ENCODE data around the gene AMBP. TPM values are rescaled to one million over a fixed set of nuclear protein-coding genes. Genes with fewer than 3 reads are reported as not detected.

Gene AMBP
- total and polyA plus RNA-seq, 10 donors, result 0.09 to 1.6 (median 0.12) TPM; not detected in 7

GRCh38 chr9:114029311-114030170, 48.6 kb downstream of the AMBP start:
- WGBS, 5 donors, result 74 to 81% (median 76%) methylated on average over 12 of the region's 12 CpGs
- intact Hi-C loops (cut with DNase I; ENCODE audit: low total_unique reads), result no loop called here
- DNase-seq, result peak; percentile 45
- H3K27me3 ChIP-seq (replicated peaks in 1 of 7), result no peaks in the 10 kb centered on the region
- no peak overlapping the region for H3K27ac ChIP-seq
- TF ChIP-seq POLR2AphosphoS5 (IDR thresholded peaks at IDR 0.05), result no peak
- TF ChIP-seq POLR2A (IDR thresholded peaks at IDR 0.05), result no peak
- no peak for TF ChIP-seq CTCF (IDR thresholded peaks at IDR 0.05 in 8 of 11, conservative IDR thresholded peaks at IDR 0.05 in 3 of 11)
- peaks cover 0 to 7% (median 0%) of the 10 kb centered on the region in 8 donors for H3K9me3 ChIP-seq
- peaks cover 0 to 17% (median 0%) of the 10 kb centered on the region in 6 donors for H3K4me1 ChIP-seq
- H3K4me3 ChIP-seq, result no peak overlapping the region
- H3K36me3 ChIP-seq, result peaks cover 0 to 58% (median 15%) of the 10 kb centered on the region in 6 donors

- H3K27ac ChIP-seq, result no peak overlapping the region
- no peak overlapping the region for H3K4me3 ChIP-seq
- intact Hi-C loops (cut with DNase I; ENCODE audit: low total_unique reads), result no loop called here
- 91 to 97% (median 95%) methylated on average over 22 of the region's 22 CpGs for WGBS, 5 donors
- peaks cover 0 to 17% (median 0%) of the 10 kb centered on the region in 6 donors for H3K4me1 ChIP-seq
- H3K9me3 ChIP-seq, result peaks cover 0 to 16% (median 9%) of the 10 kb centered on the region in 8 donors
- no peaks in the 10 kb centered on the region for H3K27me3 ChIP-seq (replicated peaks in 1 of 7)
- DNase-seq, result peak; percentile 69
- H3K36me3 ChIP-seq, result peaks cover 0 to 55% (median 11%) of the 10 kb centered on the region in 6 donors
- TF ChIP-seq POLR2AphosphoS5 (IDR thresholded peaks at IDR 0.05) (no peak), CTCF (IDR thresholded peaks at IDR 0.05 in 8 of 11, conservative IDR thresholded peaks at IDR 0.05 in 3 of 11) (no peak), POLR2A (IDR thresholded peaks at IDR 0.05) (no peak)
Measured at GRCh38 chr9:114028646-114029045, 49.5 kb downstream of the AMBP start.

GRCh38 chr9:114027863-114028465, 50.1 kb downstream of the AMBP start:
- Histone ChIP-seq H3K9me3 (peaks cover 0 to 23% (median 16%) of the 10 kb centered on the region in 8 donors), H3K36me3 (peaks cover 0 to 56% (median 9%) of the 10 kb centered on the region in 6 donors), H3K4me3 (no peak overlapping the region), H3K27ac (no peak overlapping the region), H3K27me3 (replicated peaks in 1 of 7) (no peaks in the 10 kb centered on the region), H3K4me1 (peaks cover 0 to 17% (median 0%) of the 10 kb centered on the region in 6 donors)
- intact Hi-C loops (cut with DNase I; ENCODE audit: low total_unique reads), result no loop called here
- no peak for DNase-seq
- WGBS, 5 donors, result 57 to 93% (median 90%) methylated on average over 3 to 4 of the region's 4 CpGs
- no peak for TF ChIP-seq CTCF (IDR thresholded peaks at IDR 0.05 in 8 of 11, conservative IDR thresholded peaks at IDR 0.05 in 3 of 11)
- TF ChIP-seq POLR2A (IDR thresholded peaks at IDR 0.05), result no peak
- TF ChIP-seq POLR2AphosphoS5 (IDR thresholded peaks at IDR 0.05), result no peak

Measured in spleen (tissue), 11 donors.